ENCODE measurements around the gene NONO.
A peak's percentile ranks its signal among the peaks of the same experiment; 100 is the strongest.
"Not testable (repeated sequence)": the region's sequence is repeated elsewhere in the genome, so short reads cannot be mapped to it uniquely, and the experiment has no call there.

The NONO gene, protein sequence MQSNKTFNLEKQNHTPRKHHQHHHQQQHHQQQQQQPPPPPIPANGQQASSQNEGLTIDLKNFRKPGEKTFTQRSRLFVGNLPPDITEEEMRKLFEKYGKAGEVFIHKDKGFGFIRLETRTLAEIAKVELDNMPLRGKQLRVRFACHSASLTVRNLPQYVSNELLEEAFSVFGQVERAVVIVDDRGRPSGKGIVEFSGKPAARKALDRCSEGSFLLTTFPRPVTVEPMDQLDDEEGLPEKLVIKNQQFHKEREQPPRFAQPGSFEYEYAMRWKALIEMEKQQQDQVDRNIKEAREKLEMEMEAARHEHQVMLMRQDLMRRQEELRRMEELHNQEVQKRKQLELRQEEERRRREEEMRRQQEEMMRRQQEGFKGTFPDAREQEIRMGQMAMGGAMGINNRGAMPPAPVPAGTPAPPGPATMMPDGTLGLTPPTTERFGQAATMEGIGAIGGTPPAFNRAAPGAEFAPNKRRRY

DNA sequence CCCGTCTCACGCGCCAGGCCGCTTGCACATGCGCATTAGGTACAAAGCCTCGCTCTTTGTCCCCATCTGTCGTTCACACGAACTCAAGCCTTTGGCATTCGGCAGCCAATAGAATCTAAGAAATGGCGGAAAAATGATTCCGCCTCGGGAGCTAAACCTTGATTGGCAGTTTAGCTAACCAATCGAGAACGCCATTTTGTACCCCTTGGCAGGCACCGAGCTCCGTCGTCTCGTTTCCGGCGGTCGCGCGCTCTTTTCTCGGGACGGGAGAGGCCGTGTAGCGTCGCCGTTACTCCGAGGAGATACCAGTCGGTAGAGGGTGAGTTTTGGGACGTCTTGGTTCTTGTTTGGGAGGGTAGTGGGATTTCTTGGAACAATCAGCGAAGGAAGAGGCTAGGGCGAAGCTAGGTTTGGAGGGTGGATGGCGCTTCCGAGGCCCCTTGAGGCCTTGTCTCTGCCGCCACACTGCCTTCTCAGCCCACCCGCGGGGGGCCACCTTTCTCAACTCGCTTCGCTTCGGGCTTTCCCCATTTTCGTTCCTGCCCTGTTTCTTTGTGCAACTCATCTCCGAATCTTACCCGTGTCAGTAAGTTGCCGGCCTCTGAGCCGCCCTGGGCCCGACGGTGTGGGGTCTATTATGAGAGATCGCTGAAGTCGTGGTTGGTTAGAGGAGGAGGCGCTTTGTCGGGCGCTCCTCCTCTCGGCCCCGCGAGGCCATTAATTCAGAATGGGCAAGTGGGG lies at the start of gene NONO:
TSS of gene NONO (plus strand) at position 233 of the 741 bp plus-strand sequence. CDS start 7,003 bp downstream, outside the sequence.
- peak; percentile 15 to 50 for DNase-seq

DNA sequence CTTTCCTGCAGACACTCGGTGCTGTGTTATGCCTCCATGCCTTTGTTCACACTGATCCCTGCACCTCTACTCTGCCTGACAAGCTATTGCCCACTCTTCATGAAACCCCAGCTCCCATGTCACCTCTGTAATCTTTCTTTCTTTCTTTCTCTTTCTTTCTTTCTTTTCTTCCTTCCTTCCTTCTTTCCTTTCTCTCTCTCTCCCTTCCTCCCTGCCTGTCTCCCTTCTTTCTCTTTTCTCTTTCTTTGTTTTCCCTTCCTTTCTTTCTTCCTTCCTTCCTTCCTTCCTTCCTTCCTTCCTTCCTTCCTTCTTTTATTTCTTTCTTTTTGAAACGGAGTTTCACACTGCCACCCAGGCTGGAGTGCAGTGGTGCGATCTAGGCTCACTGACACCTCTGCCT lies 48.0 kb upstream of the NONO start:
- DNase-seq: no peak

DNA sequence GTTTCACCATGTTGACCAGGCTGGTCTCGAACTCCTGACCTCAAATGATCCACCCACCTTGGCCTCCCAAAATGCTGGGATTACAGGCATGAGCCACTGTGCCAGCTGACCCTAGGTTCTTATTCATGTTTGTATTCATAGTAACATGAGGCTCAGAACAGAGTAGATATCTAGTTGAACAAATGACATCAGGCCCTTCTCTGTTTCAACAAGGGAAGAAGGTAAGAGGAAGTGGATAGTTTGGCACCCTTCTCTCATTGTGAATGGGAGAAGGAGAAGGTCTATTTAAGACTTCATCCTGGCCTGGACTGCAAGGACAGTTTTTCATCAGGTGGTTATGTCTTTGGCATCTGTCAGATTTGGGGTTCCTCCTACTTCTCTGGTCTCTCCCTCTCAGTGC lies 46.6 kb upstream of the NONO start:
- no peak for DNase-seq

DNA sequence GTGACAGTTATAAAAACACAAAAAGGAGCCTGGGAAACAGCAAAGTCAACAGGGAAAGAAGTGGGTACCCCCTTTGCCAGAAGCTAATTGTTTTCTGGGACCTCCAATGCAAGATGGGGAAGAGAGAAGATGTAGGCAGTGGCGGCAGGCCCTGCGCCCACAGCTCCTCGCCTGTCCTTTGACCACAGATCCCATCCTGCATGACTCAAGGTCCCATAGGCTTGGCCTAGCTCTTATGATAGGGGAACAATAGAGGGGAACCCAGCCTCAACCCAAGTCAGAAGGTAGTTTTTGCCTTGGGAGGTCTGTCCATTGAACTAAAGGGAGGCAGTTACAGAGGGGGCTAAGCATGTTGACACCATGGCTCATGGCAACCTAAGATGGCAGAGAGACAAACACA lies 43.7 kb upstream of the NONO start:
- DNase-seq: no peak

DNA sequence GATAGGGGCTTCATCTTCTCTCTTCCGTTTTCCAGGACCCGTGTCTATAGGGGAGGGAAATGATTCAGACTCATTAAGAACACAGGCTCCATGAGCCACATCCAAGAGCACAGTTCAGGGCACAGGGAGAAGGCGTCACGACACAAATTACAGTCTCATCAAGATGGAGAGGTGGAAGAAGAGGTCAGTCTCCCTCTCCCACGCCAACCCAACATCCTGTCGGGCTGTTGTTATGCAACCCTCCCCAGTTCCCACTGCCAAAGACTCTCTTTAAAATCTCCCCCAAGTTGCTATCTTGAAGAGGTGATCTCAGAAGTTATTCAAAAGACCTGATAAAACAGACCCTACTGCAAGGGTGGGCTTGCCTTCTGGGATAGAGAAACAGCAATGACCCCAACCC lies 42.1 kb upstream of the NONO start:
- no peak for DNase-seq

DNA sequence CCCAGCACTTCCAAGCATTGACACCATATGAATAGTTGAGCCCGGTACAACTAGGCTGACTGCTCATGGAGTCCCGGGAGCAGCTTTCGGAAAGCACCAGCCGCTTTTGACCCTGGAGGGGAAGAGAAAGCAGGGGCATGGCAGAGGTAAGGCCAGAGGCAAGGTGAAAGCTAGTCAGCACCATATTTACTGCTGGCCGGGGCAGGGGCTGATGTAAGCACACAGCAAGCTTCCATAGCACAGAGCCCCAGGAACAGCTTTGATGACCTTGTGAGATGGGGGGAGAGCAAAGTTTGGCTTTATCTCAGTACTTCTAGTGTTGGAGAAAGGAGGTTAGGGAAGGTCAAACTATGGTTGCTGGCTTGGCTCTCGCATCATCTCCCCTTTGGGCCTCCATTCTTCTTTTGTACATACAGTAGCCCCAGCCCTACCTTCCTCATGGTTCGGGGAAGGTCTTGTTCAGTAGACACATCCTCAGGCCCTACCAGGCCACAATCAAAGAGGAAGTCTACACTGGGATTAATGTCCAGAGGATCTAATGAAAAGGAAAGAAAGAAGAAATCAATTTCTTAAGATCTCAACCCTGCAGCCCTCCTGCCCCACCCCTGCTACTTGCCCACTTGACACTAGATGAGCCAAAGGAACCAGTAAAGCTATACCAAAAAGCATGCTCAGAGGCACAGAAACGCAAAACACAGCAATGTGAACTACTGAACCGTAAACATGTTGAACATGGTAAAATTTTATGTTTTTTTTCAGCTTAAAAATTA lies 38.9 kb upstream of the NONO start:
- DNase-seq: no peak

DNA sequence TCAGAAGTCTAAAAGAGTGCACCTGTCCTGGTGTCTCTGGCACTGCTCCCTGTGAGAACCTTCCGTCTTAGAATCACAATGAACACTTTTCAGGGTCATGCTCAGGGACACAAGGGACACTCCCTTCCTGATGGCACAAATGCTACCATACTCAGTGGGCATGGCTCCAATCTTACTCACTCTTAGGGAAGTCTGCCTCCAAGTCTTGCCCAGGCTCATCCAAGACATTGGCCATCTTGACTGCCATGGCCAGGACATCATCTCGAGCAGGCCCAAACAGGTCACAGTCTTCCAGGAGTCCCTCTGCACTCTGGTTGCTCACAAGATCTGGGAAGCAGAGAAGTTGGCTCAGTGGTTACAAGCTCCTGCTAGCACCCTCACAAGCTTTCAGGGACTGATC lies 38.3 kb upstream of the NONO start:
- DNase-seq: no peak

DNA sequence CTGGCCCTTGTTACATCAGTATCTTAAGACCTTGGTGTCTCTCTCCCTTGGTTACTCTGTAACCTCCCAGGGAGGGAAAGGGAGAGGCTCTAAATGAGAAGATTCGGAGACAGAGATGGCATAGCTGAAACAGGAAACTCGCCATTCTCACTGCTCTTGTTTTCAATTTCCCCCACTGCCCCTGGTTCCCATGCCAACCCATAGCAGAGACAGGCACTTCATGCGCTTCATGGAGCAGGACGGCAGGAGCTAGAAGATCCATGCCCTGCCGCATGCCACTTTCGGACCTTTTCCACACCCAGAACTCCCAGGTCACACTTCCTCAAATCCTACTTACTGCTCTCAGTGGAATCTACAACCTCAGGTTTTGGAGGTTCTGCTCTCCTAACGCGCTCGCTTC lies 32.6 kb upstream of the NONO start:
- DNase-seq: no peak

DNA sequence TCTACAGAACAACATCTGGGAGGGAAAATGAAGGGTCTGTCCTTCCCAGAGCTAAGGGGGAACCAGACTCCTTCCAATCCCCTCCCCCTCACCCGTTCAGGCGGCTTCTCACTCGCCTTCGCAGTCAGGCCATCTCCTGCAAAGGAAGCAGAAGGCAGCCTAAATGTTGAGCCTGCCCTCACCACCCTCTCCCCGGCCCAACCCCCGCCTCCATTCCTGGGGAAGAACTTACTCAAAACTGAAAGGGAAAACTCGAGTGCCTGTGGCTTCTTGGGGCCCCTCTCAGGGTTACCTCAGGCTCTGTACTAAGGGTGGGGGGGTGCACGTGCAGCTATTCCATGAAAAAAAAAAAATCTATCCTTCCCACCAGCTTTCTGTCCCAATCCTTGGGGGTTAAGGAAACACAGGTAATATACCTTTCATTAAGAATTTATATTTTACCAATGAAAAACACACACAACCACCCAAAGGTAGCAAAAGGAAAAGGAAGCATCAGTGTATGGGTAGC lies 31.9 kb upstream of the NONO start:
- DNase-seq: no peak

DNA sequence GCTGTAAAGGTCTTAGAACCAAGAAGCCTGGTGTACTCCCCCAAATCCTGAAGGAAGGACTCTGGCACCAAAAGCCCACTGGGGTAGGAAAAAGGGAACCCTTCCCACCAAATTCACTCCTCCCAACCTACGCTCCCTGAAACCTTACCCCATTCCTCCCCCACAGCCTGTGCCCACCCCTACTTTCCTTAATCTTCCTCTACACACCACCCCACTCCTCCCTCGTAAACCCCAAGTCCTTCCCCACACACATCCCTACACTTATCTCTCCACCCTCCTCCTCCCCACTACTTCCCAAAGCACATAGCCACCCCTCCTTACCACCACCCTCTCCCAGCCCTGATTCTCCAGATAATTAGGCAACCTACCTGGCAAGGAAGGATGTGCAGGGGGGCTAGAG lies 31.2 kb upstream of the NONO start:
- no peak for DNase-seq

DNA sequence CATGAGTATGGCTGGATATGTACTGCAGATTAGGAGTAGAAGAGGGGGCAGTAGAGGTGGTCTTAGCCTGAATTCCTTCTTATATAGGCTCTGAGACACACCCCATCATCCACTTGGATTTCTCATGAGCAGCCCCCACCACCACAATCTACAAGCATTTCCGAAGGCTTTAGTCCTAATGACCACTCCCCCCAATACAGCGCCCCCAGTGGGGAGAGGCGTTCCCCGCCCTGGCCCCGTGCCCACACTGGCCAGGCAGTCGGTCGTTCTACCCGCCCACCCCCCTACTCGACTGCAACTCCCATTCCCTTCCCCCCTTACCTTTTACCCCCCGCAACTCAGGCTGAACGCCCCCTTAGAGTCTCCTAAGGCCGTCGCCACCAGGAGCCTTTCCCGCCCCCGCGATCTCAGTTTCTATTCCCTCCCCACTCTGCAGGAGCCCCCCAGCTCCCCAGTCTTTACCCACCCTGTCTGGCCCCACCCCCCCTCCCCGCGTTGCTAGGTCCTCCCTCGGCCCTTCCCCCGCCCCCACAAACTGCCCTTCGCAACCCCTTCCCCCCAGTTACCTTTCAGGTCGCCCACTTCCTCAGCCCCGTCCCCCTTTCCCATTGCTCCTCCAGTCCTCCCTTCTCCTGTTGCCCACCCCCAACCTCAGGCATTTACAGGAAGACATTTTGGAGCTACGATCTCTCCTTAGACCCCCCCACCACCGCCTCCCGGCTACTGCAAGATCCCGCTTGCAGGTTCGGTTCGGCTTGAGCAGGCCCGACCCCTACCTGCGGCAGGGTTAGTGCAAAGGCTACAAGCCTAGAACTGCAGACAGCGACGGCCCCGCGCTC lies 30.0 kb upstream of the NONO start:
- no peak for DNase-seq

DNA sequence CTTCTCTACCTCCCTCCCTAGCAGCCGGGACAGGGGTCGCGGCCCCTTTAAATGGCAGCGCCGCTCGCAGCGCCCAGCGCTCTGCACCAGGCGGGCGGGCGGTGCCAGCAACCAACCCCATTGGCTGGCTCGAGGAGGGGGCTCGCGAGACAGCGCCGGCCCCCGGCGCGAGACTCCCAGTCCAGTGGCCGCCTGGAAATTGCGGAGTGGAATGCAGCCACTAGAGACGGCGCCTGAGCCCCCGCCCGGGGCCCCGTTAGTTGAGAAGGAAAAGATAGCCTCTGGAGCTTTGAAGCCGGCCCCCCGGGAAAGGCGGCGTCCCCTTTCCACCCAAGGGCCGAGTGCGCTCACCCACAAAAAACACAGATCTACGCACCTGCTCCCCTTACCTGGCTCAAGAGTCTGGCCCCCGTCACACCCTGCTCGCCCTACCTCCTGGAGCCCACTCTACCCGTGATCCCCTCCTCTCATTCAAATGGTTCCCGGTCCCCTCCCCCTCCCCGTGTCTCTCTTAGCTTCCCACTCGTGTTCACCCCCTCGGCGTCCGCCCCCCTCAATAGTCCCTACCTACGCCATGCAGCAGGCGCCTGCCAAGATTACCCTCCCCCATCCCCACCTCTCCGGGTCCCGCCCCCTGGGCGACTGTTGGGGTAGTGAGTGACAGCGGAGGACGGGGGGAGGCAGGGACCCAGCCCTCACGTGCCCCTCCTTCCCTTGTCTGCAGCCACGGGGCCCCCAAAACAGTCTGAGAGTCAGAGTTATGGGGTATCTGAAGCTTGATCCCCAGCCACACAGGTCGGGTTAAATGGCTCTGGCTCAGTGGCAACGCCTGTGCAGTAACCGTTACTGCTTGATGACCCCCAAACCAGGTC lies 29.1 kb upstream of the NONO start, which contains the start of gene ZMYM3:
TSS of gene ZMYM3 (minus strand) at position 49 of the 872 bp plus-strand sequence. CDS start 885 bp downstream, outside the sequence.
- peak; percentile 7 to 55 for DNase-seq

DNA sequence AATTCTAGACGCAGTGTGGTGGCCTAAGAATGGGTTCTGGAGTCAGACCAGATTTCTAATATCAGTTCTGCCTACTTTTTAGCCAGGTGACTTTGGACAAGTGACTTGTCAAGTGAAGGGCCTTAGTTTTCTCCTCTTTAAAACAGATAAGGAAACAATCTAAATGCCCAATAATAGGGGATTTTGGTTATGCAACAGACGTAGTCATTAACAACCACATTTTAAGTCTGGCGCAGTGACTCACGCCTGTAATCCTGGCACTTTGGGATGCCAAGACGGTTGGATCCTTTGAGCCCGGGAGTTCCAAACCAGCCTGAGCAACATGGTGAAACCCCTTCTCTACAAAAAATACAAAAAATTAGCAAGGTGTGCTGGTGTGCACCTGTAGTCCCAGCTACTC lies 27.4 kb upstream of the NONO start:
- DNase-seq: no peak

DNA sequence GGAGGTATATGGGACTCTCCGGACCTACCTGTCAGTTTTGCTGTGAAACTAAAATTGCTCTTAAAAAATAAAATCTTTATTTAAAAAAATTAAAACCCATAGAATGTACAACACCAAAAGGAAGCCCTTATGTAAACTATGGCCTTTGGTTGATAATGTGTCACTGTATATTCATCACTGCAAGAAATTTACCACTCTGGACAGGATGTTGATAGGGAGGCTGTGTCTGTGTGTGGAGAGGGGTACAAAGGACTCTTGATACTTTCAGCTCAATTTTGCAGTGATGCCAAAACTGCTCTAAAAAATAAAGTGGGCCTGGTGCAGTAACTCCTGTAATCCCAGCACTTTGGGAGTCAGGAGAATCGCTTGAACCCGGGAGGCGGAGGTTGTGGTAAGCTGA lies 26.6 kb upstream of the NONO start:
- DNase-seq: no peak

DNA sequence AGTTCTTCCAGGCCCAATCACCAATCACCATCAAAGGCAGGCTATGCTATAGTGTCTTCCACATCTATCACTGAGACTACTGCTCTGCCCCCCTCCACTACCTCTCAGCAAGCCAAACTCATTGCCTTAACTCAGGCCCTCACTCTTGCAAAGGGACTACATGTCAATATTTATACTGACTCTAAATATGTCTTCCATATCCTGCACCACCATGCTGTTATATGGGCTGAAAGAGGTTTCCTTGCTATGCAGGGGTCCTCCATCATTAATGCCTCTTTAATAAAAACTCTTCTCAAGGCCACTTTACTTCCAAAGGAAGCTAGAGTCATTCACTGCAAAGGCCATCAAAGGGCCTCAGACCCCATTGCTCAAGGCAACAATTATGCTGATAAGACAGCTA lies 14.8 kb upstream of the NONO start:
- not testable (repeated sequence) for DNase-seq

DNA sequence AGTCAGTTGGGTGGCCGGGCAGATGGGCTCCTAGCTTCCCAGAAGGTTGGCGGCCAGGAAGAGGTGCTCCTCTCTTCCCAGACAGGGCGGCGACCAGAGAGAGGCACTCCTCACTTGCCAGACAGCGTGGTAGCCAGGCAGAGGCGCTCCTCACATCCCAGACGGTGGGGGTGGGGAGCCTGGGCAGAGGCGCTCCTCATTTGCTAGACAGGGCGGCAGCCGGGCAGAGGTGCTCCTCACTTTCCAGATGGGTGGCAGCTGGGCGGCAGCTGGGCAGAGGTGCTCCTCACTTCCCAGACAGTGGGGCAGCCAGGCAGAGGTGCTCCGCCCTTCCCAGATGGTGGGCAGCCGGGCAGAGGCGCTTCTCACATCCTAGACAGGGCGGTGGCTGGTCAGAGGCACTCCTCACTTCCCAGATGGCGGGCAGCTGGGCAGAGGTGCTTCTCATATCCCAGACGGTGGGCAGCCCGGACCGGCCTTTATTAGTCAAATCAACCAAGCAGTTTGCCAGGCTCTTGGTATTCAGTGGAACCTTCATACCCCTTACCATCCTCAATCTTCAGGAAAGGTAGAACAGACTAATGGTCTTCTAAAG lies 13.5 kb upstream of the NONO start:
- DNase-seq: no peak

DNA sequence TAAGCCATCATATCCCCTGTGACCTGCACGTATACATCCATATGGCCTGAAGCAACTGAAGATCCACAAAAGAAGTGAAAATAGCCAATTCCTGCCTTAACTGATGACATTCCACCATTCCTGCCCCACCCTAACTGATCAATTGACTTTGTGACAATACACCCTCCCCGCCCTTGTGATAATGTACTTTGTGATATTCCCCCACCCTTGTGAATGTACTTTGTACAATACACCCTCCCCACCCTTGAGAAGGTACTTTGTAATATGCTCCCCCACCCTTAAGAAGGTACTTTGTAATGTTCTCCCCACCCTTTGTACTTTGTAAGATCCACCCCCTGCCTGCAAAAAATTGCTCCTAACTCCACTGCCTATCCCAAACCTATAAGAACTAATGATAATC lies 11.1 kb upstream of the NONO start:
- not testable (repeated sequence) for DNase-seq

DNA sequence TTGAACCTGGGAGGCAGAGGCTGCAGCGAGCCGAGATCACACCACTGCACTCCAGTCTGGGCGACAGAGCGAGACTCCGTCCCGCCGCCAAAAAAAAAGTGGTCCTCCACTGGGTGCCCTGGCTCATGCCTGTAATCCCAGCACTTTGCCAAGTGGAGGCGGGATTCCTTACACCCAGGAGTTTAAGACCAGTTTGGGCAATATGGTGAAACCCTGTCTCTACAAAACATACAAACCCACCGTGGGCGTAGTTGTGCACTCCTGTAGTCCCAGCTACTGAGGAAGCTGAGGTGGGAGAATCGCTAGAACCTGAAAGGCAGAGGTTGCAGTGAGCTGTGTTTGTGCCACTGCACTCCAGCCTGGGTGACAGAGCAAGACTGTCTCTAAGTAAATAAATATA lies 2.1 kb upstream of the NONO start:
- DNase-seq: not testable (repeated sequence)

DNA sequence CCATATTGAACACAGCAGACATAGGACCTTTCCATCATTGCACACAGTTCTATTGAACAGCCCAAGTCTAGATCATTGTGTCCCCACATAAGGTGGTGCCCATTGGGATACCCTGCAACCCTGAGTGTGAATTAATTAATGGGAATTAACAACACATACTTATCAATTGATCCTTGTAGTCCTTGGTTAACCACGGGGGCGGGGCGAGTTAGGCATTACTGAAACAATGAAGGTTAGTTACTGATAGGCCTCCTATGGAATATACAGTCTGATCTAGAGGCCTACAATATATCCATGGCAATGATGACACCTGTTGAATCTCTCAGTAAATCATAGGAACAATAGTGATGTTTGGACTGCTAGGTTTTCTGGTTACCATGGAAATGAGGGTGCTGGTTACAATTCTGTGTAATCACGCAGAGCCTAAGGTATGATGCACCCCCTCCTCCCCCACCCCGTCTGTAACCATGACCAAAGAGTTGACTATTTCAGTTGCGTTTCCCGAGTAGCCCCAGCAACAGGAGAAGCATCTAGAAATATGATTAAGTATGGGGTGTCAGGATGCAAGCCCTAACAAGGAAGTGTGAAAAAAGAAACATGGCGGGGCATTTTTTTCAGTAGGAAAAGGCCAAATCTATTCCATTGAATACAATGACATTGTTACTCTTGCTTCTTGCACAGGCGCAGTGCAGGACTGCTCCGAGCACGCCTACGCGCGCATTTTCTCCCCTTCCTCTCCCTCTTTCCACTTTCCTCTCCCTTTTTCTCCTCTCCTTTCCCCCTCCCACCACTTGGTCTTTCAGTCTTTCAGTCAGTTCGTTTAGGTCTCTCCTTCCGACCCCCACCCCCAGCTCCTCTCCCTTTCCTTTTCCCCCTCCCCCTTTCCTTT lies 677 bp upstream of the NONO start:
- DNase-seq: no peak

DNA sequence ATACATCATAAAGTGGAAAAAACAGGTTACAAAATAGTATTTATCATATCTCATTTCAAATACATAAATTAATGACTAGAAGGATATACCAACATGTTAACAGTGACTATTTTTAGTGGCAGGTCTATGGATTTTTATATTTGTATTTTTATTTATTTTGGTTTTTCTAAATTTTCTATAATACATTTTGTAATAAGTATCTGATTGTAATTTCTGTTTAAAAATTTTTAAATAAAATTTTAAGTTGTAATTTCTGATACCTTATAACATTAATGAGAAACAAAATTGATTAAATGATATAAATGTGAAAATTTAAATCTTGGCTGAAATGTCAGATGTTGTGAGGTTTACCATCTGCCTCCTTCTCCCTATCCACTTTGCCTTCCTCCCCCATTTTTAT lies 2.5 kb downstream of the NONO start:
- DNase-seq: no peak
